GM19025 (cell line): Measurements from ENCODE around the gene CASK.
"Not testable (repeated sequence)": the region's sequence is repeated elsewhere in the genome, so short reads cannot be mapped to it uniquely, and the experiment has no call there.

Source experiments
- ATAC-seq: cut with Tn5 transposase; IDR thresholded peaks from one replicate; pipeline ENCODE4 v1.9.1; 2021; ENCODE audit warnings: mild to moderate bottlenecking, low read depth, moderate library complexity; ENCODE audit not compliant: unreplicated experiment

CASK gene

GRCh38 chrX:41703574-41704029, 219.8 kb downstream of the CASK start:
- no peak for ATAC-seq

- no peak for ATAC-seq
Measured at GRCh38 chrX:41695426-41695825, 227.9 kb downstream of the CASK start.

DNA sequence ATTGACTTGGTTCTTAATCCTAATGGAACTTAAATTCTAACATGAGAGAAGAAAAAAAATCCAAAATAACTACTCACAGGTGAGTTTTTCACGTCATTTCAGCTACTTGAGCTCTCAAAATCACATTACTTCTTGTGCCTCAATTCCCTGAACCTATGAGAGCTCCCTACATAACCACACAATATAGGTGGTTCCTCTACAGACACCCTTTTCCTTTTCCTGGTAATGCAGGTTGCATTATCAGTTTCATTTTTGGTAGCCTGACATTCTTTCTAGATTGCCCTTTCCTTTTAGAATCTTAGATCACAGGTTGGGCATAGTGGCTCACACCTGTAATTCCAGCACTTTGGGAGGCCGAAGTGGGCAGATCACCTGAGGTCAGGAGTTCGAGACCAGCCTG, 230.3 kb downstream of the CASK start:
- ATAC-seq = no peak

DNA sequence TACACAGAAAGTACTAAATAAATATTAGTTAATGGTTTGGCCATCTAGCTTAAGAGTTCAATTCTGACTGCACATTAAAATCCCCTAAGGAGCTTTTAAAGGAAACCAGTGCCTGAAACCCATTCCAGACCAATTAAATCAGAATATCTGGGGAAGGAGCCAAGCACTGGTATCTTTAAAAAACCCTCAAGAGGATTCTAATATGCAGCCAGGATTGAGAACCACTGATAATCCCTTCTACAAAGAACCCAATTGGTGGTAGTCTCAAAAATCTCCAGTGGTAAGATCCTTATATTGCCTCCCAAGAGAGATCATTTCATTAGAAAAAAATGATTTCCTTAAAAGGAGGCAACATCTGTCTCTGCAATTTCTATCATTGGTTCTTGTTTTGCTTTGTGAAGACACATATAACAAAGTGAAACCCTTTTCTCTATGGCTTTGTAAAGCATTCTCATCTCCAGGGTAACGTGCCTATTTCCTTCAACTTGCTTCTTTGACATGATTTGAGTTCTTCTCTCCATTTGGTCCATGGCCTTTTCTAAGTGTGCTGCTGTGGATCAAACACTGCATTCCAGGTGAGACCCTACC, 231.1 kb downstream of the CASK start:
- no peak for ATAC-seq

GRCh38 chrX:41689711-41690110, 233.6 kb downstream of the CASK start:
- ATAC-seq = no peak

- no peak for ATAC-seq
Measured at GRCh38 chrX:41688835-41689234, 234.5 kb downstream of the CASK start, which contains the start of gene GPR34. Gene GPR34, plus strand, starts transcription at chrX:41688973. Its CDS starts 6,661 bp downstream, at chrX:41695634.

GRCh38 chrX:41688156-41688555, 235.2 kb downstream of the CASK start:
- no peak for ATAC-seq

- no peak for ATAC-seq
Measured at GRCh38 chrX:41686788-41687187, 236.6 kb downstream of the CASK start.

GRCh38 chrX:41684940-41685339, 238.4 kb downstream of the CASK start:
- no peak for ATAC-seq

- no peak for ATAC-seq
Measured at GRCh38 chrX:41684138-41684537, 239.2 kb downstream of the CASK start.

- no peak for ATAC-seq
Measured at GRCh38 chrX:41677183-41678060, 245.9 kb downstream of the CASK start.

DNA sequence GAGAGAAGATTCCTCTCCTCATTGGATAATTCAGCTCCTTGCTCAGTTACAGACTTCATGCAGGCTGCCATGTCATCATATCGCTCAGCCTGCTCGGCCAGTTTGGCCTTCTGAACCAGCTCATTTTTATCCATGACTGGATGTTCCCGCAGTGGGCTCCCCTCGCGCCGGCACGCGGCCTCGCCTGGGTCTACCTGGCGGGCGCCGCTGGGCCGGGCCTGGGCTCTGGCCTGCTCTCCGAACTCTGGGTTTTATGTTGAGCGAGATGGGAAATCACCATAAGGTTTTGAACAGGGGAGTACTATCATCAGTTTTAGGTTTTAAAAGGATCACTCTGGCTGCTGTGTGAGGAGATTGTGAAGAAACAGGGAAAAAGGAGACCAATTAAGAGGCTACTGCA, 247.0 kb downstream of the CASK start:
- not testable (repeated sequence) for ATAC-seq

DNA sequence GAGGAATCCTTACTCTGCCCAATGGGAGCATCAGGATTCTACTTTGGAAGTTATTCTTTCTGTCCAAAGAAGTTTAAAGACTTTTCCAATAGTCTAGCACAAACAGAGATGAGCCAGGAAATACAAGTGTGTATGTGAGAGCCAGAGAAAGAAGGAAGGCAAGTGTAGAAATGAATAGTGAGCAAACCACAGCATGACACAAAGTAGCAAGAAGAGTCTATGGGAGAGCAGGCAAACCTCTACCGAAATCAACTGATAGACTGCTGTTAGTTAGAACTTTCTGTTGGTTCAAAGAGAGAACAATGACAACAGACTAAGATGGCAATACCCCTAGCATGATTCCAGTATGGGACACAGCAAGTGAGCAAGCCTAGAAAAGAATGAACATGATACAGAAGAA, 250.7 kb downstream of the CASK start:
- no peak for ATAC-seq

GRCh38 chrX:41671082-41671481, 252.3 kb downstream of the CASK start:
- no peak for ATAC-seq

DNA sequence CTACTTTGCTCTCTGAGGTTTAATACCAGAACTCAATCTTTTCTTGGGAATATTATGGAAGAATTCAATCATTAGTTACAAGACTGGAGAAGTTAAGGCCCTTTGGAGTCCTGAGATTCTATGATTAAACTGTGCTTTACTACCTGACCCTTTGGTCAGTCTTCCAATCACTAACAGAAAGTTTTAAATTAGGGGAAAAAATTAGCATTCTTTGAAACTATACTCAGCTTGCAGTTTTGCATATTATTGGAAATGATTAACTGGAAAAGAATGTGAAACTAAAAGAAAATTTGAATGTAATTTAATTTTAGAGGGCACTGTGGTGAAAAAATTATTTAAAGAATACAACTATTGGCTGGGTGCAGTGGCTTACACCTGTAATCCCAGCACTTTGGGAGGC, 253.2 kb downstream of the CASK start:
- ATAC-seq = no peak

DNA sequence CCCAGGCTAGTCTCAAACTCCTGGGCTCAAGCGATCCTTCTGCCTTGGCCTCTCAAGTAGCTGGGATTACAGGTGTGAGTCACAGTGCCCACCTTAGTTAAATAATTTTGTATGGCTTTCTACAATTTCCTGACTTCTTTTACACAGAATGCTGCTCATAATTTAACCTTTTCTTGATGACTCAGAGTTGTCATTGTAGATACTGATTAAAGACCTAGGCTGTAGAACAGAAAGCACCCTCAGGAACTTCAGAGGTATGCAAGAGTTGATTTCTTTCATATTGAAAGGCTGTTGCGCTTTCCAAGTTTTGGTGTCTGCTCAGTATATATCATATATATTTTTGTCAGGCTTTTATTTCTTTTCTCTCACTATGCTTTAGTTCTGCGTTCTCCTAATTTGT, 255.7 kb downstream of the CASK start:
- ATAC-seq = no peak

- ATAC-seq = no peak
Measured at GRCh38 chrX:41666251-41666650, 257.1 kb downstream of the CASK start.

DNA sequence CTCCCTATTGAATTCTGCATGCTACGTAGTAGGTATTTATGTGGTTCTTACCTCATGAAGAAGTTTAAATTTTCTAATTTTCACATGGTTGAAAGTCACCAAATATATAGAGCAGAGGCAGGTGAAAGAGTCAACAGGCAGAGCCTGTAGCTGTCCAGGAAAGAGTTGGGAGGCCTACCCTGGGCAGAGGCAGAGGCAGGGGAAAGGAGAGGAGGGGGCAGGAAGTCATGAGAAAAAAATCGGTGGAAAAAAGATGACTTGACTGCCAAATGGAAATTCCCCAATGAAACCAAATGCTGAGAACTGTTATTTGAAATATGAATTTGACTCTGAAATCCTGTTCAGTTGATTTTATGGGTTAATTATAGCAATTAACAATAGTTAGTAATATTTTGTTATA, 257.7 kb downstream of the CASK start:
- ATAC-seq = no peak

GRCh38 chrX:41664908-41665307, 258.4 kb downstream of the CASK start:
- ATAC-seq = no peak

DNA sequence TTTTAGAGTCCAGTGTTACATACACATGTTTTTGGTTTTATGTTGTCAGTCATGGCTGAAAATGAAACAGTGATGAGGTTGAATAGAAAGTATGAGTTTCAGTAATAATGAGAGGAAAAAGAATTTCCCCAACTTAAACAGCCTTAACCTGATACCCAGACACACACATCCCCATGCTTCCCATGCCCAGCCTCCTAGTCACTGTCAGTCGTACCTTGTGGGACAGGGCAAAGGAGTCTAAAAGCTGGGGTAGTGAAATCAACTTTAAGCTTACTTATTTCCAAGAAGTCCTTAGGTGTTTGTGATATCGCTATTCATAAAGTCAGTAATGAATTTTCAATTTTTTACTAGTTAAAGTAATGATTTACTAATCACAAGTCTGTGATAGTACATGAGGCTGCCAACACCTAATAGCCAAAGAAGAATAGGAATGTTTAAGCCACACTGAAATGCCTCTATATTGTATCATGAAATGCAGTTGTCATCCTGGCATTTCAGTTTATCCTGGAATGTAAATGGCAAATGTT, 258.9 kb downstream of the CASK start:
- peak; percentile 88 for ATAC-seq

GRCh38 chrX:41661366-41662095, 261.8 kb downstream of the CASK start:
- no peak for ATAC-seq
